Measurements from ENCODE around the gene DENND11. TPM values are rescaled to one million over a fixed set of nuclear protein-coding genes. Genes with fewer than 3 reads are reported as not detected.

The DENND11 gene
- total and polyA plus RNA-seq, 9 of the 15 experiments (the other 6 are each of a cell fraction or from before 2014, with no cell fraction given) = 0.07 to 1.1 (median 0.36) TPM

GRCh38 chr7:141660259-141660658, 41.7 kb downstream of the DENND11 start (continued):
- TF ChIP-seq ESRRB (CRISPR knock-in tag; IDR thresholded peaks at IDR 0.05; ENCODE audit: borderline replicate concordance) (no peak), MAFG (tag; conservative IDR thresholded peaks at IDR 0.05) (peak; percentile 42), ZNF165 (CRISPR knock-in tag; IDR thresholded peaks at IDR 0.05; ENCODE audit: borderline replicate concordance) (no peak), ZNF592 (IDR thresholded peaks at IDR 0.05) (no peak), JUND (IDR thresholded peaks at IDR 0.05; ENCODE audit: borderline replicate concordance, low read depth, low read length) (no peak), JUND (tag; IDR thresholded peaks at IDR 0.05; ENCODE audit: borderline replicate concordance, low read depth, low read length) (no peak), FIP1L1 (IDR thresholded peaks at IDR 0.05; ENCODE audit: low read depth, low read length, poor library complexity, severe bottlenecking) (no peak), MAFF (IDR thresholded peaks at IDR 0.05; ENCODE audit: low read length) (peak; percentile 26; the same call in 1 of the 2 replicates), ARID4B (CRISPR knock-in tag; IDR thresholded peaks at IDR 0.05) (no peak), GABPB2 (CRISPR knock-in tag; conservative IDR thresholded peaks at IDR 0.05) (no peak), NFE2 (IDR thresholded peaks at IDR 0.05; ENCODE audit: low read depth) (peak; percentile 44; the same call in 1 of the 2 replicates), AFF4 (CRISPR knock-in tag; IDR thresholded peaks at IDR 0.05) (no peak), NR2C1 (IDR thresholded peaks at IDR 0.05) (no peak), NR2C1 (tag; IDR thresholded peaks at IDR 0.05) (no peak), THAP7 (CRISPR knock-in tag; IDR thresholded peaks at IDR 0.05) (no peak)
